NCI-H1092 (cell line): ENCODE measurements around the gene PEMT.
"Not testable (repeated sequence)": the region's sequence is repeated elsewhere in the genome, so short reads cannot be mapped to it uniquely, and the experiment has no call there.

Source experiments
- DNase-seq: peaks from one replicate; lab custom pipeline; 2025; lab: John Stamatoyannopoulos, UW

The PEMT gene

GRCh38 chr17:17591355-17592298, at the start of gene PEMT:
PEMT (minus strand) TSS chr17:17591708; CDS start chr17:17591626, 82 bp downstream.
- peak; percentile 95 for DNase-seq

GRCh38 chr17:17639661-17640270, 48.3 kb upstream of the PEMT start:
- not testable (repeated sequence) for DNase-seq

DNA sequence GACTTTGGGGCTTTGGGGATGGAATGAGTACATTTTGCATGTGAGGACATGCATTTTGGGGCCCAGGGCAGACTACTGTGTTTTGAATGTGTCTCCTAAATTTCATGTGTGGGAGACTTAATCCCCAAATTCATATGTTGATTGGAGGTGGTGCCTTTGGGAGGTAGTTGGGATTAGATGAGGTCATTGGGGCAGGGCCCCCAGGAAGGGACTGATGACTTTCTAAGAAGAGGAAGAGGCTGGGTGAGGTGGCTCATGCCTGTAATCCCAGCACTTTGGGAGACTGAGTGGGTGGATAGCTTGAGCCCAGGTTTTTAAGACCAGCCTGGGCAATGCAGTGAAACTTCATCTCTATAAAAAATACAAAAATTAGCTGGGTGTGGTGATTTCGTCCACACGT, 47.0 kb upstream of the PEMT start:
- no peak for DNase-seq

- no peak for DNase-seq
Measured at GRCh38 chr17:17636272-17636885, 44.9 kb upstream of the PEMT start.

GRCh38 chr17:17635537-17636271, 44.2 kb upstream of the PEMT start:
- DNase-seq = not testable (repeated sequence)

DNA sequence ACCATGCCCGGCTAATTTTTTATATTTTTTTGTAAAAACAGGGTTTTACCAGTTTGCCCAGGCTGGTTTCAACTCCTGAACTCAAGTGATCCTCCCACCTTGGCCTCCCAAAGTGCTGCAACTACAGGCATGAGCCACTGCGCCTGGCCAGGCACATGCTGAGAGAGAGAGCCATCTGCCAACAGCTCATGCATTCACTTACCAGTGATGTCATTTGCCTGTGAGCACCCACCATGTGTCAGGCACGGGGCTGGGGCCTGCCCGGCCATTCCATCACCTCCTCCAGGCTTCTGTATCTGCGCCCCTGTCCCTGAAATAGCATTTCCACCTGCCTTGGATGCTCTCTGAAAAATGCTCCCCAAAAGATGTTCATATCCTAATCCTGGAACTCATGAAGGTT, 43.6 kb upstream of the PEMT start:
- DNase-seq = no peak

DNA sequence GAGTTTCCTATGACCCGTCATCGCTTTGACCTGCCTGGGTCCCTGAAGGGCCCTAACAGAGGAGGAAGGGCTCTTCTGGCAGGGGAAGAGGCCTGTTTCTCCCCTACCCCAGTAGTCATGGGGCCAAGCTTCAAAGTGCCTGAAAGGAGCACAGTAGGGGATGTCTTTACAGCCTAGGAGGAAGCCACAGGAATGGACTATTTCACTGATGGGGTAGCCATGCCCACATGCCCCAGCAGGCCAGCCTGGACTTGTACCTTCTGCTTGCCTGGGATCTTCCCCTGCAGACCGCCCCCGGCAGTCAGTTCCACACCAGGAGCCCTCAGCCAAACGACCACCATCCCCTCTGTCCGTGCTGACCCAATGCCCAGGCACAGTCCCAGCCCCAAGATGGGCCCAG, 41.8 kb upstream of the PEMT start:
- DNase-seq = no peak

DNA sequence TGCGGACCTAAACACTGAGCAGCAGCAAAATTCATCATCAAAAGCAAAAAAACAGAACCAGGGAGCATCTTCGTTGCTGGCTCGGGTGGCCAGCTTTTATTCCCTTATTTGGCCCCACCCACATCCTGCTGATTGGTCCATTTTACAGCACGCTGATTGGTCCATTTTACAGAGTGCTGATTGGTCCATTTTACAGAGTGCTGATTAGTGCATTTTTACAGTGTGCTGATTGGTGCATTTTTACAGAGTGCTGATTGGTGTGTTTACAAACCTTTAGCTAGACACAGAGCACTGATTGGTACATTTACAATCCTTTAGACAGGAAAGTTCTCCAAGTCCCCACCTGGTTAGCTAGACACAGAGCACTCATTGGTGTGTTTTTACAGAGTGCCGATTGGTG, 41.2 kb upstream of the PEMT start:
- not testable (repeated sequence) for DNase-seq

GRCh38 chr17:17628388-17629008, 37.0 kb upstream of the PEMT start:
- DNase-seq = no peak

DNA sequence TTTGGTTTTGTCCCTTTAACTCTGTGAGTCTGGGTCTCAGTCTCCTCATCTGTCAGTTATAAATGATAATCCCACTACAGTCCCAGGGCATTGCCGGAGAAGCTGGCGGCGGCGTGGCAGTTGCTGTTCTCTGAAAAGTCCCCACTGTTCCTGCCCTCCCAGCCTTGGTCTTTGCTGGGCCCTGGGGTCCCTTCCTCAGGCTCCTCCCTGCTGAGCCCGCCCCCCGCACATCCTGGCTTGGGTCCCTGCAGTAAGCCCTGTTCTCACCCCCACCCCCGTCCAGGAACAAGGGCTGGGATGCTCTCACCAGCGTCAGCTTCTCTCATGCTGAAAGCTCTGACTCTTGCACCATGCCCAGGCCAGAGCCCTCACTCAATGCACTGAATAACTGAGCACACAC, 35.3 kb upstream of the PEMT start:
- DNase-seq = no peak

- DNase-seq = peak; percentile 41
Measured at GRCh38 chr17:17626151-17626805, 34.8 kb upstream of the PEMT start.

DNA sequence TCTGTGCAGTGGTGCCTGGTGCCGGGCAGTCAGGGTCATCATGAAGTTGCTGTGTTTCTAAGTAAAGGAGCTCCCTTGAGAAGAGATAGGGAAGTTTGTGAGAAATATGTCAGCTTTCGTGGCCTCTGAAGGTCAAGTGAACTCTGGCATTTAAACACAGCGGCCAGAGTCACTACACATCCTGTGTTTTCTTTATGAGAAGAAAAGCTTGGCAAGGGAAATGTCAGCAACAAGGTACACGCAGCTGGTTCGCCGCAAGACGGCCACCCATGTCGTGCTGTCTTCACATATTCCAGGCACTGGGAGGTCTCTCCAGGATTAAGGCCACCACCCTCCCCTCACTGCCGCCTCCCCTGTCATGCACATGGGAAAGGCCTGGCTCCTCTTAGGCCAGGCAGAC, 33.2 kb upstream of the PEMT start:
- no peak for DNase-seq

GRCh38 chr17:17623904-17624303, 32.4 kb upstream of the PEMT start:
- DNase-seq = no peak

DNA sequence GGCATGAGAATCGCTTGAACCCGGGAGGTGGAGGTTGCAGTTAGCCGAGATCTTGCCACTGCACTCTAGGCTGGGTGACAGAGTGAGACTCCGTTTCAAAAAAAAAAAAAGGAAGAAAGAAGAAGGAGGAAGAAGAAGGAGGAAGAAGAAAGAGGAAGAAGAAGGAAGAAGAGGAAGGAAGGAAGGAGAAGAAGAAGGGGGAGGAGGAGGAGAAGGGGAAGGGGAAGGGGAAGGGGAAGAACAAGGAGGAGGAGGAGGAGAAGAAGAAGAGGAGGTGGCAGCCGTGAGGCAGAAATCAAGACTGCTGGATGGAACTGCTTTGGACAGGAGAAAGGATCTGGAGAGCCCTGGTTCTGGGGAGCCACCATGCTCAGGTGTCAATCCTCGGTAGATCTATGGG, 29.7 kb upstream of the PEMT start:
- DNase-seq = no peak

DNA sequence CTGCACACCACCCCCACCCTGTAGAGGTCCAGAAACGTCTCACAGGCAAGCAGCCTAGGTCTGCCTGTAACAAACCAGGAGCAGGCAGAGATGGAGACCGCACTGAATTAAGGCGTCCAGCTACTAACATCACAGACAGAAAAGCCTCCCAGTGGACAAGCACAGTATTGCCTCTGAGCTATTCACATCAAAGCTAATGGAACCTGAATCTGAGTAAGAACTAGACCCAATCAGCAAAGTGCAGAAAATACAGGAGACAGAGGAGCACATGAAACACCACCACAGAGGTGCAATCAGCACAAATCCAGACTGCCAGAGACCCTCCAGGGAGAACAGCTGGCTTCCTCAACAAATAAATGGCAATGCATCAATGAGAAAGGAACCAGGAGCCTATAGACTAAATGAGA, 22.2 kb upstream of the PEMT start:
- peak; percentile 12 for DNase-seq

GRCh38 chr17:17612085-17613022, 20.8 kb upstream of the PEMT start:
- no peak for DNase-seq

DNA sequence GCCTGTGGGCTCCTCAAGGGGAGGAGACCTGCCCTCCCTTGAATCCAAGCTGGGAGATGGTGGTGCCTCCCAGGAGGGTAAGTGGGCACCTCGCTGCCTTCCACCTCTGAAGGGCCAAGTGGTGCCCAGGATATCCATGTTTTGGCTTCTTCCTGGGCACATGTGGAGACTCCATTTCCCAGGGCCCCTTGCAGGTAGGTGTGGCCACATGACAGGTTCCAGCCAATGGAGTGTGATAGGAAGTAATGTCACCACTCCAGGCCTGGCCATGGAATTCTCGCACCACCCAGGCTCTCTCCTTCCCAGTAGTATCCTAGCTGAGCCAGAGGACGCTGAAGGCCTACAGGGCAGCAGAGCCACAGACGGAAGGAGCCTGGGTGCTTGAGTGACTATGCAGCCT, 17.6 kb upstream of the PEMT start:
- DNase-seq = no peak

DNA sequence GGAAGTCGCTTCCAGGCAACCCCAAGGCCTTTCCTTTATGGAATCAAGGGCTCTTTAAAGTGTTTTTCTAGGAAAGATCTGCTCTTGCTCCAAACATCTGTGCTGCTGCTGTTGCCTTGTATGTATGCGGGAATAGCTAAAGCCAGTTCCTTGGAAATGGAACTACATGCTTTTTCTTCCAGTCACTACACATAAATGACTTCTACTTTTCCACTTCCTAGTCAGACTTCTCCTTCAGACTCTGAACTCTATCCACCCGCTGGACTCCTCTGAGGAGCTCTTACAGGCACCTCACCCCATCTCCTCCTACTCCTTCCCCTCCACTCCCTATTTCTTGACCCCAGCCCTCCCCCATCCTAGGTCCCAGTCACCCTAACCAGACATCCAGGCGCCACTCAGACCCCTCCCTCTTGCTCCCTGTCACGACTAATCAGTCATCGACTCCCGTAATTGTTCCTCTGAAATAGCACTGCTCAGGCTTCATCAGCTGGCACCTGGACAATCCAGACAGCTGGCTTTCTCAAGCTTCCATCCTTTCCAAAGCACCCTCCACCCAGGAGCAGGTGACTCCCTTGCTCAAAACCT, 15.0 kb upstream of the PEMT start:
- DNase-seq = no peak

GRCh38 chr17:17605729-17606088, 14.2 kb upstream of the PEMT start:
- DNase-seq = no peak
